HL-60 (cell line): ENCODE measurements around the gene FOXA2.

Source experiments
- DNase-seq, 2 experiments: peaks; one replicate each; pipeline ENCODE4 v3.0.0-alpha.2; 2010 to 2020; ENCODE audit warnings: low read depth in 1 of 2, low spot score in 1 of 2
- H3K27ac ChIP-seq: fragments of 250-450 bp; sonication (Bioruptor Pico); replicated peaks from 2 replicates; pipeline ENCODE4 v1.5.1; 2020; ENCODE audit warnings: mild to moderate bottlenecking, moderate library complexity
- H3K27me3 ChIP-seq: fragments of 250-450 bp; sonication (Bioruptor Pico); 2 replicates; pipeline ENCODE4 v1.5.1; 2021; ENCODE audit warnings: mild to moderate bottlenecking, moderate library complexity; ENCODE audit not compliant: insufficient read depth, poor library complexity, severe bottlenecking
- H3K4me3 ChIP-seq: replicated peaks from 2 replicates; pipeline ENCODE4 v1.5.1; 2011; ENCODE audit warnings: mild to moderate bottlenecking, control low read depth, low read length; ENCODE audit not compliant: insufficient read depth
- GABPA ChIP-seq: IDR thresholded peaks from 2 replicates; pipeline ENCODE4 v1.6.1; 2012; ENCODE audit warnings: low read depth
- POLR2AphosphoS5 ChIP-seq: IDR thresholded peaks from 2 replicates; pipeline ENCODE4 v1.6.1; 2012; ENCODE audit warnings: low read depth
- SPI1 ChIP-seq: IDR thresholded peaks from 2 replicates; pipeline ENCODE4 v1.6.1; 2012; ENCODE audit warnings: low read depth, mild to moderate bottlenecking, borderline replicate concordance
- TF ChIP-seq, protein P1 (sequence below): IDR thresholded peaks from one replicate; pipeline ENCODE4 v1.5.1; 2011; ENCODE audit warnings: low read length, control low read depth, inconsistent platforms; ENCODE audit not compliant: insufficient read depth
- TF ChIP-seq, protein P2 (sequence below): IDR thresholded peaks from 2 replicates; pipeline ENCODE4 v1.6.1; 2012; ENCODE audit warnings: low read depth; ENCODE audit not compliant: insufficient replicate concordance

The FOXA2 gene

DNA sequence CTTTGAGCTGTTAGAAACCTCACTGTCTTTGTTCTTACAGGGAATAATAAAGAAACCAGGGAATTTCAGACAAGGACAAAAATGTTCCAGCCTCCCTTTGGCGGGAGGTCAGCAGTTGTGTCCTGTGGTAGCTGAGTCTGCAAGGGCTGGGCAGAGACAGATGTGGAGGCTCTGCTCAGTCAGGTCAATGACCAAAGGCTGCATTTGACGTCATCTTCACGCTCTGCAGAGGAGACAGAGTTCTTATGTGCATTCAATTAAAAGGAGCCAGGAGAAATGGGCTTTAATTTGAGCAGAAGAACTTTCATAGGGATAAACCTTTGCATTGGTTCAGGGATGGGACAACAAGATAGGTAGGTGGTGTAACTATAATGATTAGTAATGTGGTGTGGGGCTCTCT lies 45.1 kb upstream of the FOXA2 start:
- TF ChIP-seq, protein P1, sequence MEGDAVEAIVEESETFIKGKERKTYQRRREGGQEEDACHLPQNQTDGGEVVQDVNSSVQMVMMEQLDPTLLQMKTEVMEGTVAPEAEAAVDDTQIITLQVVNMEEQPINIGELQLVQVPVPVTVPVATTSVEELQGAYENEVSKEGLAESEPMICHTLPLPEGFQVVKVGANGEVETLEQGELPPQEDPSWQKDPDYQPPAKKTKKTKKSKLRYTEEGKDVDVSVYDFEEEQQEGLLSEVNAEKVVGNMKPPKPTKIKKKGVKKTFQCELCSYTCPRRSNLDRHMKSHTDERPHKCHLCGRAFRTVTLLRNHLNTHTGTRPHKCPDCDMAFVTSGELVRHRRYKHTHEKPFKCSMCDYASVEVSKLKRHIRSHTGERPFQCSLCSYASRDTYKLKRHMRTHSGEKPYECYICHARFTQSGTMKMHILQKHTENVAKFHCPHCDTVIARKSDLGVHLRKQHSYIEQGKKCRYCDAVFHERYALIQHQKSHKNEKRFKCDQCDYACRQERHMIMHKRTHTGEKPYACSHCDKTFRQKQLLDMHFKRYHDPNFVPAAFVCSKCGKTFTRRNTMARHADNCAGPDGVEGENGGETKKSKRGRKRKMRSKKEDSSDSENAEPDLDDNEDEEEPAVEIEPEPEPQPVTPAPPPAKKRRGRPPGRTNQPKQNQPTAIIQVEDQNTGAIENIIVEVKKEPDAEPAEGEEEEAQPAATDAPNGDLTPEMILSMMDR = no peak
- TF ChIP-seq, protein P2, sequence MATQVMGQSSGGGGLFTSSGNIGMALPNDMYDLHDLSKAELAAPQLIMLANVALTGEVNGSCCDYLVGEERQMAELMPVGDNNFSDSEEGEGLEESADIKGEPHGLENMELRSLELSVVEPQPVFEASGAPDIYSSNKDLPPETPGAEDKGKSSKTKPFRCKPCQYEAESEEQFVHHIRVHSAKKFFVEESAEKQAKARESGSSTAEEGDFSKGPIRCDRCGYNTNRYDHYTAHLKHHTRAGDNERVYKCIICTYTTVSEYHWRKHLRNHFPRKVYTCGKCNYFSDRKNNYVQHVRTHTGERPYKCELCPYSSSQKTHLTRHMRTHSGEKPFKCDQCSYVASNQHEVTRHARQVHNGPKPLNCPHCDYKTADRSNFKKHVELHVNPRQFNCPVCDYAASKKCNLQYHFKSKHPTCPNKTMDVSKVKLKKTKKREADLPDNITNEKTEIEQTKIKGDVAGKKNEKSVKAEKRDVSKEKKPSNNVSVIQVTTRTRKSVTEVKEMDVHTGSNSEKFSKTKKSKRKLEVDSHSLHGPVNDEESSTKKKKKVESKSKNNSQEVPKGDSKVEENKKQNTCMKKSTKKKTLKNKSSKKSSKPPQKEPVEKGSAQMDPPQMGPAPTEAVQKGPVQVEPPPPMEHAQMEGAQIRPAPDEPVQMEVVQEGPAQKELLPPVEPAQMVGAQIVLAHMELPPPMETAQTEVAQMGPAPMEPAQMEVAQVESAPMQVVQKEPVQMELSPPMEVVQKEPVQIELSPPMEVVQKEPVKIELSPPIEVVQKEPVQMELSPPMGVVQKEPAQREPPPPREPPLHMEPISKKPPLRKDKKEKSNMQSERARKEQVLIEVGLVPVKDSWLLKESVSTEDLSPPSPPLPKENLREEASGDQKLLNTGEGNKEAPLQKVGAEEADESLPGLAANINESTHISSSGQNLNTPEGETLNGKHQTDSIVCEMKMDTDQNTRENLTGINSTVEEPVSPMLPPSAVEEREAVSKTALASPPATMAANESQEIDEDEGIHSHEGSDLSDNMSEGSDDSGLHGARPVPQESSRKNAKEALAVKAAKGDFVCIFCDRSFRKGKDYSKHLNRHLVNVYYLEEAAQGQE = no peak
- no peak for TF ChIP-seq SPI1
- no peak for TF ChIP-seq POLR2AphosphoS5
- no peak for TF ChIP-seq GABPA
- no peak overlapping the region for H3K4me3 ChIP-seq
- peaks cover 2% of the 10 kb centered on the region for H3K27me3 ChIP-seq
- no peak for DNase-seq
- H3K27ac ChIP-seq = no peak overlapping the region

DNA sequence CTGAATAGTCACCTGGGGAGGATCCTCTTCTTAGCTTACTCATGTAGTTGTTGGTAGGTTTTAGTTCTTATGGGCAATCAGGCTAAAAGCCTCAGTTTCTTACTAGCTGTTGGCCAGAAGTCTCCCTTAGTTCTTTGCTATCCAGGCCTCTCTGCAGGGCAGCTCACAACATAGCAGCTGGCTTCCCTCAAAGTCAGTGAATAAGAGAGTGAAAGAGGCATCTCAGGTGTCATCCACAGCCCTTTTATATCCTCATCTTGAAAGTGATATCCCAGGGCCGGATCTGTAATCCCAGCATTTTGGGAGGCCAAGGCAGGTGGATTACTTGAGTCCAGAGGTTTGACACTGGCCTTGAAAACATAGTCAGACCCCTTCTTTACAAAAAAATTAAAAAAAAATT lies 42.1 kb upstream of the FOXA2 start:
- H3K4me3 ChIP-seq = no peak overlapping the region
- no peak overlapping the region for H3K27ac ChIP-seq
- H3K27me3 ChIP-seq = peaks cover 2% of the 10 kb centered on the region
- TF ChIP-seq, protein P2 = no peak
- TF ChIP-seq, protein P1 = no peak
- TF ChIP-seq SPI1 = no peak
- no peak for TF ChIP-seq GABPA
- no peak for TF ChIP-seq POLR2AphosphoS5
- no peak for DNase-seq

DNA sequence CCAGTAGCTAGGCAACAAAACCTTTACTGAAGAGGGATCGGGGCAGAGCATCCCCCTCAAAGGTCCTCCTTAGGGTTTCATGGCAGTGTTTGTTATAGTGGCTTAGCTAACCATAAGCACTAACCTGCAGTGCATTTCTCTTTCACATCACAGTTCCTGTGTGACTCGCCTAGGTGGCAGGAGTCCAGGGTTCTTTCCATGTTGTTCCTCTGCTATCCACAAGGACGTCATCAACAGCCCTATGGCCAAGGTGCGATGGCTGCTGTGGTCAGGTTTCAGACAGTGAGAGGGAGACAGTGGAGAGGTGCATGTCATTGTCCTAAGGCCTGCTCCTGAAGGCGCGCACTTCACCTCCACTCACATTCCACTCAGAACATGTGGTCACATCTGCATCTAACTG lies 38.8 kb upstream of the FOXA2 start:
- no peak for TF ChIP-seq GABPA
- TF ChIP-seq, protein P2 = no peak
- TF ChIP-seq POLR2AphosphoS5 = no peak
- TF ChIP-seq SPI1 = no peak
- TF ChIP-seq, protein P1 = no peak
- no peak overlapping the region for H3K4me3 ChIP-seq
- no peak for DNase-seq
- H3K27ac ChIP-seq = no peak overlapping the region
- H3K27me3 ChIP-seq = peaks cover 9% of the 10 kb centered on the region
